ENCODE measurements around the gene PRKCZ. TPM values are rescaled to one million over a fixed set of nuclear protein-coding genes. Genes with fewer than 3 reads are reported as not detected.

The PRKCZ gene
- polyA plus RNA-seq, 1 of the 3 experiments (the other 2 are of a cell fraction), result 24.2 TPM

- H3F3A ChIP-seq (replicated peaks; ENCODE audit: insufficient read depth), result peaks cover 4% of the 10 kb centered on the region
- no peak for DNase-seq
- H3K9me2 ChIP-seq, result no peaks in the 10 kb centered on the region
- no peak overlapping the region for H3K9ac ChIP-seq
- ChIA-PET CTCF (interaction anchor here (4.6 kb wide), 1 partner anchor 11 kb away, joined by 32 read pairs; no protein-coding TSS in a partner anchor), POLR2A (interaction anchor here (0.9 kb wide), 1 partner anchor 10 kb away, joined by 4 read pairs; no protein-coding TSS in a partner anchor)
- peaks cover 0 to 32% of the 10 kb centered on the region in 2 experiments for H3K36me3 ChIP-seq (replicated peaks in 1 of 2; ENCODE audit: control insufficient read depth in 1 of 2, insufficient read depth in 2 of 2, low read length in 1 of 2)
- 97% methylated on average over 28 of the region's 33 CpGs for WGBS (ENCODE audit: low lambda C conversion rate)
- no peak overlapping the region for H2AFZ ChIP-seq (ENCODE audit: low read depth)
- H3K79me2 ChIP-seq (ENCODE audit: insufficient read depth), result peaks cover 10% of the 10 kb centered on the region; the same call in 1 of the 2 replicates
- no peaks in the 10 kb centered on the region for H3K9me3 ChIP-seq
- TF ChIP-seq SIN3A (IDR thresholded peaks at IDR 0.05; ENCODE audit: borderline replicate concordance, low read depth, low read length) (no peak), REST (IDR thresholded peaks at IDR 0.05; ENCODE audit: low read depth, low read length) (no peak), SMC3 (IDR thresholded peaks at IDR 0.05; ENCODE audit: low read depth, low read length) (no peak), GATA2 (CRISPR knock-in tag; IDR thresholded peaks at IDR 0.05) (no peak), MXI1 (IDR thresholded peaks at IDR 0.05; ENCODE audit: low read depth, low read length) (no peak), ELF1 (IDR thresholded peaks at IDR 0.05) (no peak), TCF12 (IDR thresholded peaks at IDR 0.05) (no peak), FOXM1 (IDR thresholded peaks at IDR 0.05; ENCODE audit: low read depth) (no peak), IRF3 (IDR thresholded peaks at IDR 0.05; ENCODE audit: low read depth, low read length) (no peak), CTCF (IDR thresholded peaks at IDR 0.05) (no peak), POLR2AphosphoS5 (IDR thresholded peaks at IDR 0.05; ENCODE audit: low read depth, low read length) (no peak), TEAD4 (IDR thresholded peaks at IDR 0.05; ENCODE audit: borderline replicate concordance, insufficient read depth) (no peak), CHD2 (IDR thresholded peaks at IDR 0.05; ENCODE audit: low read length, partially characterized antibody) (no peak), NRF1 (IDR thresholded peaks at IDR 0.05; ENCODE audit: low read depth, low read length) (no peak)
- H3K4me3 ChIP-seq (ENCODE audit: low read depth in 2 of 2, low read length in 1 of 2), result no peak overlapping the region
- H3K4me2 ChIP-seq, result no peak overlapping the region
- H3K27ac ChIP-seq (ENCODE audit: low read depth in 2 of 2, low read length in 1 of 2), result no peak overlapping the region
- peaks cover 0 to 7% of the 10 kb centered on the region in 2 experiments; a peak in 1 of 4 replicates for H3K4me1 ChIP-seq (ENCODE audit: control insufficient read depth in 1 of 2, insufficient read depth in 2 of 2, low read depth in 1 of 2, low read length in 1 of 2)
- H4K20me1 ChIP-seq (ENCODE audit: insufficient read depth), result no peaks in the 10 kb centered on the region
- H3K27me3 ChIP-seq (ENCODE audit: insufficient read depth), result no peaks in the 10 kb centered on the region
Observed at GRCh38 chr1:2184934-2185333, 134.7 kb downstream of the PRKCZ start.

Data from SK-N-SH (cell line).